MCF 10A (cell line): Measurements from ENCODE around the gene KNG1. TPM values are rescaled to one million over a fixed set of nuclear protein-coding genes. Genes with fewer than 3 reads are reported as not detected.
A peak's percentile ranks its signal among the peaks of the same experiment; 100 is the strongest.

Experiments
- BruUV-seq: library from RNA; stranded (reverse); fragments of 400-500 nt; replicated peaks from 2 replicates; lab custom pipeline; 2021; lab: Mats Ljungman, UMichigan
- CTCF ChIA-PET: fragments of 300-600 bp; sonication (Branson Sonifier 250); formaldehyde crosslinking; extraction: SDS; loops from one replicate; lab custom pipeline; 2021; ENCODE audit warnings: antibody characterized with exemption, inconsistent platforms; lab: Yijun Ruan, JAX
- POLR2A ChIA-PET: fragments of 300-600, 350-650 bp; sonication (Branson Sonifier 250); formaldehyde crosslinking; extraction: SDS; loops from one replicate; lab custom pipeline; 2020; ENCODE audit warnings: antibody characterized with exemption, inconsistent platforms; lab: Yijun Ruan, JAX
- DNase-seq: peaks from one replicate; pipeline ENCODE4 v3.0.0-alpha.2; 2018; ENCODE audit not compliant: unreplicated experiment
- H3K27ac Mint-ChIP-seq: one replicate; pipeline ENCODE4 v1.8.0; 2022; ENCODE audit warnings: mild to moderate bottlenecking, low read depth, mixed read lengths; ENCODE audit not compliant: unreplicated experiment
- H3K27me3 Mint-ChIP-seq: one replicate; pipeline ENCODE4 v1.8.0; 2022; ENCODE audit warnings: mixed read lengths; ENCODE audit not compliant: insufficient read depth, unreplicated experiment
- H3K36me3 Mint-ChIP-seq: one replicate; pipeline ENCODE4 v1.8.0; 2022; ENCODE audit warnings: mild to moderate bottlenecking, moderate library complexity, mixed read lengths; ENCODE audit not compliant: insufficient read depth, unreplicated experiment
- H3K4me1 Mint-ChIP-seq: one replicate; pipeline ENCODE4 v1.8.0; 2022; ENCODE audit warnings: mixed read lengths; ENCODE audit not compliant: insufficient read depth, unreplicated experiment
- H3K4me3 Mint-ChIP-seq: one replicate; pipeline ENCODE4 v1.8.0; 2022; ENCODE audit warnings: mild to moderate bottlenecking, moderate library complexity, mixed read lengths; ENCODE audit not compliant: unreplicated experiment
- H3K9me3 Mint-ChIP-seq: one replicate; pipeline ENCODE4 v1.8.0; 2022; ENCODE audit warnings: mixed read lengths; ENCODE audit not compliant: unreplicated experiment
- CTCF ChIP-seq: fragments of 200-600 bp; IDR thresholded peaks from one replicate; pipeline ENCODE4 v1.8.0; 2022; ENCODE audit warnings: antibody characterized with exemption, mild to moderate bottlenecking; ENCODE audit not compliant: unreplicated experiment
- intact Hi-C: fragments of 100-400 bp; cut with micrococcal nuclease; formaldehyde crosslinking; loops from 2 replicates; pipeline ENCODE4 v1.14.1; 2022
- total RNA-seq: library from RNA; stranded (reverse); gene quantifications from 2 replicates; pipeline ENCODE4 v1.2.3, GENCODE V29; 2022

KNG1 gene
- total RNA-seq, 1 experiment from 2014 or later: not detected

GRCh38 chr3:186783058-186783730, 66.0 kb downstream of the KNG1 start, which contains the start of gene EIF4A2:
Gene EIF4A2 (plus strand): TSS chr3:186783577. CDS start chr3:186783611, 34 bp downstream.
- H3K4me3 Mint-ChIP-seq: peak within 1 kb of the TSS; percentile 93
- CTCF ChIA-PET: interaction anchor here (0.8 to 4.4 kb wide), 2 partner anchors 152 to 167 kb away, joined by 3 to 37 read pairs; no protein-coding TSS in a partner anchor
- TF ChIP-seq CTCF: no peak

GRCh38 chr3:186783731-186784515, 66.8 kb downstream of the KNG1 start:
- DNase-seq: peak; percentile 75
- Mint-ChIP-seq H3K27ac (peak overlapping the region; percentile 99), H3K9me3 (no peaks in the 10 kb centered on the region), H3K27me3 (no peaks in the 10 kb centered on the region), H3K36me3 (peaks cover 61% of the 10 kb centered on the region), H3K4me1 (peaks cover 27% of the 10 kb centered on the region), H3K4me3 (peak overlapping the region; percentile 93)
- POLR2A ChIA-PET: interaction anchor here (0.5 to 7.1 kb wide), 57 partner anchors 8 to 1578 kb away, joined by 3 to 182 read pairs (median 5); partner anchors contain the start of genes AHSG, DNAJB11, FETUB and RFC4
- no peak for TF ChIP-seq CTCF
- intact Hi-C loops: loop anchor here (1.0 to 2.0 kb wide), 4 partner anchors 23 to 167 kb away; partner anchors contain the start of gene RFC4
- CTCF ChIA-PET: interaction anchor here (0.8 to 4.4 kb wide), 4 partner anchors 38 to 168 kb away, joined by 3 to 37 read pairs (median 4); no protein-coding TSS in a partner anchor
- BruUV-seq: TSS peak; percentile 59

More at GRCh38 chr3:186783058-186783730, 66.0 kb downstream of the KNG1 start, which contains the start of gene EIF4A2:
- no peaks in the 10 kb centered on the region for H3K9me3 Mint-ChIP-seq
- POLR2A ChIA-PET: interaction anchor here (0.6 to 7.1 kb wide), 58 partner anchors 9 to 1221 kb away, joined by 3 to 182 read pairs (median 5); partner anchors contain the start of genes AHSG, DNAJB11, FETUB and RFC4
- H3K36me3 Mint-ChIP-seq: peaks cover 54% of the 10 kb centered on the region
- DNase-seq: peak; percentile 88
- H3K27ac Mint-ChIP-seq: peak within 1 kb of the TSS; percentile 99
- no TSS peak for BruUV-seq
- no peaks in the 10 kb centered on the region for H3K27me3 Mint-ChIP-seq
- peaks cover 21% of the 10 kb centered on the region for H3K4me1 Mint-ChIP-seq
- intact Hi-C loops: loop anchor here (1.0 kb wide), 2 partner anchors 30 to 166 kb away; no protein-coding TSS in a partner anchor

GRCh38 chr3:186784820-186785494, 67.8 kb downstream of the KNG1 start:
- Mint-ChIP-seq H3K9me3 (no peaks in the 10 kb centered on the region), H3K4me3 (peak overlapping the region; percentile 93), H3K27me3 (no peaks in the 10 kb centered on the region), H3K4me1 (peaks cover 31% of the 10 kb centered on the region), H3K27ac (peak overlapping the region; percentile 99), H3K36me3 (peaks cover 71% of the 10 kb centered on the region)
- ChIA-PET CTCF (interaction anchor here (1.1 to 4.4 kb wide), 4 partner anchors 37 to 169 kb away, joined by 3 to 37 read pairs (median 5); no protein-coding TSS in a partner anchor), POLR2A (interaction anchor here (0.6 to 7.1 kb wide), 37 partner anchors 7 to 1126 kb away, joined by 3 to 182 read pairs (median 6); partner anchors contain the start of genes AHSG, DNAJB11, FETUB and RFC4)
- TF ChIP-seq CTCF: no peak
- no TSS peak for BruUV-seq
- DNase-seq: peak; percentile 20
- intact Hi-C loops: loop anchor here (1.0 to 2.0 kb wide), 2 partner anchors 22 to 36 kb away; partner anchors contain the start of gene RFC4
